K562 (cell line): Measurements from ENCODE around the gene AJUBA.

ENCODE experiments used
- GABPA ChIP-seq: fragments of 200-800 bp; sonication (Bioruptor generic); conservative IDR thresholded peaks from 2 replicates; pipeline ENCODE4 v1.6.1; 2016; ENCODE audit warnings: low read depth, missing genetic modification characterization, missing compliant biosample characterization
- HDAC6 ChIP-seq: IDR thresholded peaks from 2 replicates; pipeline ENCODE4 v1.6.1; 2012; ENCODE audit warnings: low read depth, mild to moderate bottlenecking, control low read depth, inconsistent platforms, low read length, moderate library complexity
- KDM1A ChIP-seq, 2 experiments: fragments of 450-650 bp; IDR thresholded peaks; 2 replicates each; pipeline ENCODE4 v1.6.1; 2016; ENCODE audit warnings: mild to moderate bottlenecking in 2 of 2
- MAFF ChIP-seq: IDR thresholded peaks from 2 replicates; pipeline ENCODE4 v1.6.1; 2012; ENCODE audit warnings: low read length, improper control_type of control experiment
- SP1 ChIP-seq: sonication (generic); formaldehyde crosslinking; IDR thresholded peaks from 2 replicates; pipeline ENCODE4 v1.8.1; 2022; ENCODE audit warnings: mild to moderate bottlenecking, missing genetic modification reagents
- U2AF1 ChIP-seq: fragments of 200-400 bp; formaldehyde crosslinking; optimal IDR thresholded peaks from 2 replicates; pipeline ENCODE3; 2017; ENCODE audit warnings: mild to moderate bottlenecking, low read depth, low read length, moderate library complexity
- ZC3H4 ChIP-seq: sonication (generic); formaldehyde crosslinking; IDR thresholded peaks from 2 replicates; pipeline ENCODE4 v1.9.0; 2021; ENCODE audit warnings: missing genetic modification reagents, borderline replicate concordance
- ZZZ3 ChIP-seq: fragments of 450-650 bp; IDR thresholded peaks from 2 replicates; pipeline ENCODE4 v1.6.1; 2016; ENCODE audit warnings: antibody characterized with exemption, mild to moderate bottlenecking, moderate library complexity
- TF ChIP-seq, protein P1 (sequence below): fragments of 450-650 bp; IDR thresholded peaks from 2 replicates; pipeline ENCODE4 v1.6.1; 2016
- TF ChIP-seq, protein P2 (sequence below), 2 experiments: fragments of 250-450 bp in 1 of 2; fragments of 450-650 bp in 1 of 2; sonication (Bioruptor Pico) in 1 of 2; IDR thresholded peaks; 2 replicates each; pipeline versions ENCODE4 v1.6.1 to v1.8.0; 2016 to 2021; ENCODE audit warnings: mild to moderate bottlenecking in 2 of 2, moderate library complexity in 2 of 2, missing compliant biosample characterization in 1 of 2, missing genetic modification characterization in 1 of 2
- TF ChIP-seq, protein P3 (sequence below), 2 experiments: fragments of 450-650 bp; formaldehyde crosslinking in 1 of 2; IDR thresholded peaks; 2 replicates each; pipeline versions ENCODE4 v1.4.0 to v1.6.1; 2014 to 2020; ENCODE audit warnings: mild to moderate bottlenecking in 2 of 2, borderline replicate concordance in 1 of 2, low read depth in 1 of 2
- TF ChIP-seq, protein P4 (sequence below), 3 experiments: IDR thresholded peaks in 2 of 3; conservative IDR thresholded peaks in 1 of 3; 2 replicates each; pipeline ENCODE4 v1.5.1; 2011 to 2012; ENCODE audit warnings: low read length in 3 of 3, mild to moderate bottlenecking in 3 of 3, control low read depth in 2 of 3, improper control_type of control experiment in 1 of 3, inconsistent platforms in 1 of 3, low read depth in 1 of 3, mixed read lengths in 1 of 3, moderate library complexity in 1 of 3; ENCODE audit not compliant: insufficient read depth in 2 of 3

DNA sequence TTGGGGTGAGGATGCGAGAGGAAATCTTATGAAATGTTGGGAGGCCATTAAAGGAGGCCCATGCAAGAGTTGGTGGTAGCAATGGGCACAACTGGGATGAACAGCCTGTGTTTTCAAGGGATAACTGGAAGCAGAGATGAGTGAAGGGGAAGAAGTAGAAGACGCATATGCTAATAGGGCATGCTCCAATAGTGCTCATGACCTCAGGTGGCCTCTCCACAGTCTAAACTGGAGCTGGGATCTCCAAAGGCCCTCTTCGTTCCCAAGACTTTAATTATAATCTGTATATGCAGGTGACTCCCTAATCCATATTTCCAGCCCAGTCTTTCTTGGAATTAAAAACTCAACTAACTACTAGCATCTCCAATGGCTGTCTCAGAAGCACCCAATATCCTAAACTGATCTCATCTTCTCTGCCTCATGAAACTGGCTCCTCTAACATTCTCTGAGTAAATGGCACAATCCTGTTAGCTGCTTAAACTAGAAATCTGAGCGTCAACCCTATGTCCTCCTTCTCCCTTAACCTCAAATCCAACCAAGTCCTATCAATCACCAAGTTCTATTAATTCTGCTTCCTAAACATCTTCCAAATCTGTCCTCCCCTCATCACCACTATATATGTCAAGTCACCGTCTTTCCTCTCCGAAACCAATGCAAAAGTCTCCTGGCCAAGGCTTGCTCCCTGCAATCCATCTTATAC, 2.8 kb upstream of the AJUBA start:
- TF ChIP-seq SP1 (CRISPR knock-in tag) (no peak), GABPA (tag) (no peak), ZZZ3 (no peak), KDM1A (IDR thresholded peaks at IDR 0.05) (no peak), HDAC6 (no peak), ZC3H4 (CRISPR knock-in tag) (no peak), U2AF1 (no peak), MAFF (no peak)
- TF ChIP-seq, protein P1, sequence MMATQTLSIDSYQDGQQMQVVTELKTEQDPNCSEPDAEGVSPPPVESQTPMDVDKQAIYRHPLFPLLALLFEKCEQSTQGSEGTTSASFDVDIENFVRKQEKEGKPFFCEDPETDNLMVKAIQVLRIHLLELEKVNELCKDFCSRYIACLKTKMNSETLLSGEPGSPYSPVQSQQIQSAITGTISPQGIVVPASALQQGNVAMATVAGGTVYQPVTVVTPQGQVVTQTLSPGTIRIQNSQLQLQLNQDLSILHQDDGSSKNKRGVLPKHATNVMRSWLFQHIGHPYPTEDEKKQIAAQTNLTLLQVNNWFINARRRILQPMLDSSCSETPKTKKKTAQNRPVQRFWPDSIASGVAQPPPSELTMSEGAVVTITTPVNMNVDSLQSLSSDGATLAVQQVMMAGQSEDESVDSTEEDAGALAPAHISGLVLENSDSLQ, result no peak
- TF ChIP-seq, protein P2, sequence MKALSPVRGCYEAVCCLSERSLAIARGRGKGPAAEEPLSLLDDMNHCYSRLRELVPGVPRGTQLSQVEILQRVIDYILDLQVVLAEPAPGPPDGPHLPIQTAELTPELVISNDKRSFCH (CRISPR knock-in tag; IDR thresholded peaks at IDR 0.05), result no peak
- TF ChIP-seq, protein P2 (tag; IDR thresholded peaks at IDR 0.05), result no peak
- TF ChIP-seq, protein P3, sequence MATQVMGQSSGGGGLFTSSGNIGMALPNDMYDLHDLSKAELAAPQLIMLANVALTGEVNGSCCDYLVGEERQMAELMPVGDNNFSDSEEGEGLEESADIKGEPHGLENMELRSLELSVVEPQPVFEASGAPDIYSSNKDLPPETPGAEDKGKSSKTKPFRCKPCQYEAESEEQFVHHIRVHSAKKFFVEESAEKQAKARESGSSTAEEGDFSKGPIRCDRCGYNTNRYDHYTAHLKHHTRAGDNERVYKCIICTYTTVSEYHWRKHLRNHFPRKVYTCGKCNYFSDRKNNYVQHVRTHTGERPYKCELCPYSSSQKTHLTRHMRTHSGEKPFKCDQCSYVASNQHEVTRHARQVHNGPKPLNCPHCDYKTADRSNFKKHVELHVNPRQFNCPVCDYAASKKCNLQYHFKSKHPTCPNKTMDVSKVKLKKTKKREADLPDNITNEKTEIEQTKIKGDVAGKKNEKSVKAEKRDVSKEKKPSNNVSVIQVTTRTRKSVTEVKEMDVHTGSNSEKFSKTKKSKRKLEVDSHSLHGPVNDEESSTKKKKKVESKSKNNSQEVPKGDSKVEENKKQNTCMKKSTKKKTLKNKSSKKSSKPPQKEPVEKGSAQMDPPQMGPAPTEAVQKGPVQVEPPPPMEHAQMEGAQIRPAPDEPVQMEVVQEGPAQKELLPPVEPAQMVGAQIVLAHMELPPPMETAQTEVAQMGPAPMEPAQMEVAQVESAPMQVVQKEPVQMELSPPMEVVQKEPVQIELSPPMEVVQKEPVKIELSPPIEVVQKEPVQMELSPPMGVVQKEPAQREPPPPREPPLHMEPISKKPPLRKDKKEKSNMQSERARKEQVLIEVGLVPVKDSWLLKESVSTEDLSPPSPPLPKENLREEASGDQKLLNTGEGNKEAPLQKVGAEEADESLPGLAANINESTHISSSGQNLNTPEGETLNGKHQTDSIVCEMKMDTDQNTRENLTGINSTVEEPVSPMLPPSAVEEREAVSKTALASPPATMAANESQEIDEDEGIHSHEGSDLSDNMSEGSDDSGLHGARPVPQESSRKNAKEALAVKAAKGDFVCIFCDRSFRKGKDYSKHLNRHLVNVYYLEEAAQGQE (IDR thresholded peaks at IDR 0.05; ENCODE audit: borderline replicate concordance), result no peak
- TF ChIP-seq, protein P3 (CRISPR knock-in tag; IDR thresholded peaks at IDR 0.05; ENCODE audit: low read depth), result no peak
- TF ChIP-seq, protein P4, sequence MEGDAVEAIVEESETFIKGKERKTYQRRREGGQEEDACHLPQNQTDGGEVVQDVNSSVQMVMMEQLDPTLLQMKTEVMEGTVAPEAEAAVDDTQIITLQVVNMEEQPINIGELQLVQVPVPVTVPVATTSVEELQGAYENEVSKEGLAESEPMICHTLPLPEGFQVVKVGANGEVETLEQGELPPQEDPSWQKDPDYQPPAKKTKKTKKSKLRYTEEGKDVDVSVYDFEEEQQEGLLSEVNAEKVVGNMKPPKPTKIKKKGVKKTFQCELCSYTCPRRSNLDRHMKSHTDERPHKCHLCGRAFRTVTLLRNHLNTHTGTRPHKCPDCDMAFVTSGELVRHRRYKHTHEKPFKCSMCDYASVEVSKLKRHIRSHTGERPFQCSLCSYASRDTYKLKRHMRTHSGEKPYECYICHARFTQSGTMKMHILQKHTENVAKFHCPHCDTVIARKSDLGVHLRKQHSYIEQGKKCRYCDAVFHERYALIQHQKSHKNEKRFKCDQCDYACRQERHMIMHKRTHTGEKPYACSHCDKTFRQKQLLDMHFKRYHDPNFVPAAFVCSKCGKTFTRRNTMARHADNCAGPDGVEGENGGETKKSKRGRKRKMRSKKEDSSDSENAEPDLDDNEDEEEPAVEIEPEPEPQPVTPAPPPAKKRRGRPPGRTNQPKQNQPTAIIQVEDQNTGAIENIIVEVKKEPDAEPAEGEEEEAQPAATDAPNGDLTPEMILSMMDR (IDR thresholded peaks at IDR 0.05 in 2 of 3, conservative IDR thresholded peaks at IDR 0.05 in 1 of 3; ENCODE audit: insufficient read depth in 2 of 3, low read depth in 1 of 3, low read length in 3 of 3), result no peak
